Measurements from ENCODE around the gene PHOSPHO2.
"Not testable (repeated sequence)": the region's sequence is repeated elsewhere in the genome, so short reads cannot be mapped to it uniquely, and the experiment has no call there.

Gene PHOSPHO2

GRCh38 chr2:169683425-169684134 lies 10.7 kb upstream of the PHOSPHO2 start:
- TF ChIP-seq CTCF (IDR thresholded peaks at IDR 0.05; ENCODE audit: extremely low read depth, missing control alignments): no peak
- no peak for DNase-seq (ENCODE audit: low spot score)

- TF ChIP-seq CTCF (IDR thresholded peaks at IDR 0.05; ENCODE audit: extremely low read depth, missing control alignments): no peak
These were observed 10.1 kb upstream of the PHOSPHO2 start for GRCh38 chr2:169684135-169684565.

DNA sequence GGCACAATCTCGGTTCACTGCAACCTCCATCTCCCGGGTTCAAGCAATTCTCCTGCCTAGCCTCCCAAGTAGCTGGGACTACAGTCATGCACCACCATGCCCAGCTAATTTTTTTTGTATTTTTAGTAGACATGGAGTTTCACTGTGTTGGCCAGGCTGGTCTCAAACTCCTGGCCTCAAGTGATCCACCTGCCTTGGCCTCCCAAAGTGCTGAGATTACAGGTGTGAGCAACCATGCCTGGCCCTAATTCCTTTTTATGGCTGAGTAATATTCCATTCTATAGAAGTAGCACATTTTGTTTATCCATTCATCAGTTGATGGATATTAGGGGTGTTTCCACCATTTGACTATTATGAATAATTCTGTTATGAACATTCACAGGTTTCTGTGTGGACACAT lies 9.6 kb upstream of the PHOSPHO2 start:
- not testable (repeated sequence) for DNase-seq (ENCODE audit: low spot score)

More at GRCh38 chr2:169684135-169684565, 10.1 kb upstream of the PHOSPHO2 start:
- no peak for DNase-seq (ENCODE audit: low spot score)

GRCh38 chr2:169686825-169687224 lies 7.4 kb upstream of the PHOSPHO2 start:
- DNase-seq (ENCODE audit: low spot score): not testable (repeated sequence)

GRCh38 chr2:169687943-169688342 lies 6.3 kb upstream of the PHOSPHO2 start:
- DNase-seq (ENCODE audit: low spot score): not testable (repeated sequence)

DNA sequence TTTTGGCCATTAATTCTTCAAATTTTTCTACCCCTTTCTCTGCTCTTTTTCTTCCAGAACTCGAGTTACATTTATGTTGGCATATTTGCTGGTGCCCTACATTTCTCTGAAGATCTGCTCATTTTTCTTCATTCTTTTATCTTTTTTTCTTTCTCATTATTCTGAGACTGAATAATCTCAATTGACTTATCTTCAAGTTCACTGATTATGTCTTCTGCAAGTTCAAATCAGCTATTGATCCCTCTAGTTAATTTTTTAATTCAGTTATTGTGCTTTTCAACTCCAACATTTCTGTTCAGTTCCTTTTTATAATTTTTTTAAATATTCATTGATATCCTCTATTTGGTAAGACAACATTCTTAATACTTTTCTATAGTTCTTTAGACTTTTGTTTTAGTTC lies 3.3 kb upstream of the PHOSPHO2 start:
- no peak for DNase-seq (ENCODE audit: low spot score)
- TF ChIP-seq CTCF (IDR thresholded peaks at IDR 0.05; ENCODE audit: extremely low read depth, missing control alignments): no peak

GRCh38 chr2:169692718-169693117 lies 1.6 kb upstream of the PHOSPHO2 start:
- no peak for DNase-seq (ENCODE audit: low spot score)
- TF ChIP-seq CTCF (IDR thresholded peaks at IDR 0.05; ENCODE audit: extremely low read depth, missing control alignments): no peak

GRCh38 chr2:169693360-169693759 lies 909 bp upstream of the PHOSPHO2 start:
- DNase-seq (ENCODE audit: low spot score): no peak
- peak; percentile 25 for TF ChIP-seq CTCF (IDR thresholded peaks at IDR 0.05; ENCODE audit: extremely low read depth, missing control alignments)

GRCh38 chr2:169694894-169695260 lies 608 bp downstream of the PHOSPHO2 start:
- no peak for TF ChIP-seq CTCF (IDR thresholded peaks at IDR 0.05; ENCODE audit: extremely low read depth, missing control alignments)
- DNase-seq (ENCODE audit: low spot score): no peak
